HG02840 (cell line): ENCODE measurements around the gene SMIM8.

Experiments used
- ATAC-seq: cut with Tn5 transposase; IDR thresholded peaks from one replicate; pipeline ENCODE4 v1.9.1; 2021; ENCODE audit warnings: mild to moderate bottlenecking, moderate library complexity, moderate number of reproducible peaks; ENCODE audit not compliant: unreplicated experiment, low FRiP score

Gene SMIM8

DNA sequence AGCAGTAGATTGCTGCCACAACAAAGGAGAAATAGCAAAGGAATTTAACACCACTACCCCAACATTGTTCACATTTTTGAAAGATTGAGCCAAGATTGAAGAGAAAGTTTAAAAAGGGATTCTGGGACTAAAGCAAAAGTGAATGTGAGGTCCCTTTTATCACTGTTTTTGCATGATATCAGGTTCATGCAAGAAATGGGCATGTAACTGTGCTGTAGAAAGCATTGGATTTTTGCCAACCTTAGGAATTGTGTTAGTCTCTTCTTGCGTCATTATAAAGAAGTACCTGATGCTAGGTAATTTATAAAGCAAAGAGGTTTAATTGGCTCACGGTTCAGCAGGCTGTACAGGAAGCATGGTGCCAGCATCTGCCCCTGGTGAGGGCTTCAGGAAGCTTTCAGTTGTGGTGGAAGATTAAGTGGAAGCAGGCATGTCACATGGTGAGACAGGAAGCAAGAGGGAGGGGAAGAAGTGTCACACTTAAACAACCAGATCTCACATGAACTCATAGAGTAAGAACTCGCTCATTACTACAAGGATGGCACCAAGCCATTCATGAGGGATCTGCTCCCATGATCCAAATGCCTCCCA is 11.3 kb downstream of the SMIM8 start:
- no peak for ATAC-seq

GRCh38 chr6:87334683-87335082 is 12.3 kb downstream of the SMIM8 start:
- ATAC-seq: no peak

DNA sequence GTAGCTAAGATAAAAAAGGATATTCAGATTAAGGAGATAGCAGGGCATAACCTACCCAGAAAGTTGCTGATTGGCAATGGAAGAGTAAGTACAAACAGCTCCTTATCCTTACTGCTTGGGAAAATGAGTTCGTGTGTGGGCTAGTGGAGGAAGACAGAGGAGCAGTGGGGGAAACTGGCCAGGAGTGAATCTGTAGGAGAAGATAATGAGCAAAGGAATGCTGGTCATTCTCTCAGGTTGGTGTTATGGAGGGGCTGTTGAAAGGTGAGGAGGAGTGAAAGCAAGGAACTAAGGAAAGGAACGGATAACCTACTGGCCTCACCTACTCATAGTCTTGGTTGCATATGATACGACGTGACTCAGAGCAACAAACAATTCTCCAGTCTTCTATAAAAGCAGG is 14.0 kb downstream of the SMIM8 start:
- no peak for ATAC-seq

DNA sequence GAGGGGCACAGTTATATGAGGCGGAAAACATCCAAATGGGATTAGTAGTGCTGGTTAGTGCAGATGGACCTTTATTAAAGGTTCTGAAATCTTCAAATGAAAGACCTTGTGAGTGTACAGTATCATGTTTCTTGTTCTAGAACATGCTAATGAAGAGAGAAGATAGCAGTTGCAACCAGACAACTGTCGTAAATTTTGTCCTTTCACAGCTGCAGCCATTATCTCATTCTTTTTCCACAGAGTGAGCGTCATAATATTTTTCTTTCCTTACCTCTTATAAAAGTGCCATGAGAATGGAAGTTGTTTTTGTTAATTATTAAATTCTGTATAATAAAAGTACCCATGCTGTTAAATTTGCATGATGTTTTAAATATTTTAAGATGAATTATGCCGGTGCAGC is 17.8 kb downstream of the SMIM8 start:
- ATAC-seq: no peak

- no peak for ATAC-seq
Measured at GRCh38 chr6:87341158-87341557, 18.8 kb downstream of the SMIM8 start.

- peak; percentile 90 for ATAC-seq
Measured at GRCh38 chr6:87341899-87342298, 19.5 kb downstream of the SMIM8 start.

GRCh38 chr6:87342829-87343228 is 20.4 kb downstream of the SMIM8 start:
- no peak for ATAC-seq

DNA sequence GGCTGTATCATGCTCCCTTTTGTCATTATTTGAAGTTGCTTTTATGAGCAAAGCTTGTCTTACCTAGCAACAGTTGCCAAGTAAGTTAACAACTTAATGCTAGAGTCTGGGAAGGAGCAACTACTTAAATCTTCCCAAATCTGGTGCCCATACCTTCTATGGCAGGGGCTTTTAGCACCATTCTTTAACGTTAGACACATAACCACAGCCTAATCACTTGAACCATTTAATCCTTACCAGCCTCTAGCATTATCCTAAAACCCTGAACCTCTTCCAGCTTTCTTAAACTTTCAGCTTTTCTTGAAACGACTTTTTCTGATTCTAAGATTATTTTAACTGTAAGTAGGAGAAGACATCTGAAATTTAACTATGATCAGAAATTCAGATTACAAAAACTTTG is 22.3 kb downstream of the SMIM8 start, which contains the start of gene C6orf163:
TSS of gene C6orf163 (plus strand) at position 83 of the 400 bp plus-strand sequence. CDS start at position 370, 287 bp downstream.
- ATAC-seq: no peak

- no peak for ATAC-seq
Measured at GRCh38 chr6:87346700-87347099, 24.3 kb downstream of the SMIM8 start.

DNA sequence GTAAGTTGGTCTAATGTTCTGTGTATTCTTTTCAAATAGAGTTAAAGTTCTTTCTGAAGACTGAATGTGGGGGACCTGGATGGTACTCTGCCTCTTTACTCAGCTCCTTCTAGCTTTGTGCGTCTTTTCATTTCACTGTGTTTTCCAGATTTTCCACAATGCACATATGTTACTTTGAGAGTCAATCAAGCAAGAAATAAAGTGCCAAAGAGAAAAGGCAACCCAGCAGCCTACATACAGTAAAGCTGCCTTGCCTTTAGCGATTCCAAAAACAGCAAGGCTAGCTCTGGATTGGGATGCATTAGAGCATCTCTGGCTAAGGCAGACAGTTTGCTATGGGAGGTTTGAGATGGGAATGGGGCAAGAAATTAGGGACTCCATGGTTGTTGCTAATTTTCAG is 27.5 kb downstream of the SMIM8 start:
- no peak for ATAC-seq

GRCh38 chr6:87350516-87350915 is 28.1 kb downstream of the SMIM8 start:
- ATAC-seq: no peak

DNA sequence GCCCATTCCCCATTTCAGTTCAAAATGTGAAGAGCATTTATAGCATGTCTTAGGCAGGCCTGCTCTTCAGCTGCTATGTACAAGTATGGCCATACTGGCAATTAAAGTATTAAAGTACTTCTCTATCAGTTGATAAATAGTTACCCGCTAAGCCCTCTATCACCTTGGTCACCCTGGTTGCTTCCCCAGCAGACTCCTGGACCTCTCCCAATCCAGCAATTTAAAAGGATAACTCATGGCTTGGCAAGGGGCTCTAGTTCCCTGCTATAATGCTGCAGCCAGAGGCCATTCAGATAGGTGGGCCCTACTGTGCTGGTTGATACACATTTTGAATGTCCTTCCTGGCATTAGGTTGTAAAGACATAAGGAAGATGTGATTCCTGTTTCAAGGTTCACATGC is 29.2 kb downstream of the SMIM8 start:
- ATAC-seq: no peak

GRCh38 chr6:87356181-87356580 is 33.8 kb downstream of the SMIM8 start:
- ATAC-seq: no peak

DNA sequence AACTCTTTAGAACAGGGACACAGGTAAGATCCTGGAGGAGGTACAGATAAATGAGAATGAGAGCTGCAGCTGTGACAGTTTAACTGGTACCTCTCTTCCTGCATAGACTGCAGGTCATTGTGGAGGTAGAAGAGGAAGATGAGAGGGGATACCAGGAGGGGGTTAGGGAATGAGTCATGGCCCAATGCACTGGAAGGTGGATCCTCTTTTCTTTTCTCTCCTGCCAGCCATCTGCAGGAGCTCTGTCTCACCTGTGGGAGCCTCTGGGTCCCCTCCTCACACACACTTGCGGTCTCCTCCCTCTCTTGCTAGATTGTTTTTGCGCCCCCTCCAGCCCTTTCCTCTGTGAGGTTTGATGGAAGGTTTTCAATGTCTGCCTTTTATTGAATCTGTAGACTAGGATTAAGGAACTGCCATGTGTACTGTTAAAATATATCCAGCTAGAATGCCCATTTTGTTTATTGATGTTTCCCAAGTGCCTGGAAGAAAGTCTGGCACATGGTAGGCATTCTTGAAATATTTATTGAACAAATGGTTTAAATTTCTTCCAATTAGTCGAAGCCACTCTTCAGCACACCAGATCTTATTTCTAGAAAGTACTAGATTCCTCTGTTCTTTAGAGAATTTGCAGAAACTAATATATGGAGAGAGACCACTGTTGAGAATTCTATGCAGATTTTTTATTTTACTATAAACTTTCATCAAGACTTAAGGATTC is 35.2 kb downstream of the SMIM8 start:
- no peak for ATAC-seq

GRCh38 chr6:87364602-87365252 is 42.3 kb downstream of the SMIM8 start:
- no peak for ATAC-seq

GRCh38 chr6:87366072-87366827 is 43.9 kb downstream of the SMIM8 start:
- no peak for ATAC-seq

- no peak for ATAC-seq
Measured at GRCh38 chr6:87366899-87367298, 44.5 kb downstream of the SMIM8 start.

DNA sequence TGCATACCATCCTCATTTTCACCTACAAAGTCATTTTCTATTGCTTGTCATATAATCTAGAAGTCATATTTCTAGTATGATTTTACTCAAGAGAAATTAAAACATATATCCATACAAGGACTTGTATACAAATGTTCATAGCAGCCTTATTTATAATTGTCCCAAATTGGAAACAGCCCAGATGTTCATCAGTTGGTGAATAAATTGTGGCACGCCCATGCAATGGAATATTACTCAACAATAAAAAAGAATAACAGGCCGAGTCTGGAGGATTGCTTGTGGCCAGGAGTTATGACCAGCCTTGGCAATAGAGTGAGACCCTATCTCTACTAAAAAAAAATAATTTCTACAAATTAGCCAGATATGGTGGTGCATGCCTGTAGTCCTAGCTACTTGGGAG is 51.0 kb downstream of the SMIM8 start:
- ATAC-seq: no peak

DNA sequence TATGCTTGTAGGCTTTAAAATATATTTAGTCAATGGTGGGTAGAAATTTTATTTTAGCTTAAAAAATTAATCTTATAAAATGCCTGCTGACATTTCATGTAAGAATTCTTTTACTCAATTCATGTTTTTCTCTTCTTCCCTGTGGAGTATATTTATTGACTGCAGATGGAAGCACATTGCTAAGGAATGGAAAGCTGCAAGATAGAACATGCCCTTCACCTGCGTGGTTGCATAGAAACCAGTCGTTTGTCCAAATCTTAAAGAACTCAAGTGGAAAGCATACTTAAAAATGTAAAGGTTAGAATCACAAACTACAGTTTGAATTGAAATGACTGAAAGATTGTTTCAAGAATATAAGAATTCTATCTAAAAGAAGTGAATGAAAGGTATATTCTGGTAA is 52.9 kb downstream of the SMIM8 start:
- ATAC-seq: no peak

- ATAC-seq: no peak
Measured at GRCh38 chr6:87376643-87377042, 54.3 kb downstream of the SMIM8 start.

DNA sequence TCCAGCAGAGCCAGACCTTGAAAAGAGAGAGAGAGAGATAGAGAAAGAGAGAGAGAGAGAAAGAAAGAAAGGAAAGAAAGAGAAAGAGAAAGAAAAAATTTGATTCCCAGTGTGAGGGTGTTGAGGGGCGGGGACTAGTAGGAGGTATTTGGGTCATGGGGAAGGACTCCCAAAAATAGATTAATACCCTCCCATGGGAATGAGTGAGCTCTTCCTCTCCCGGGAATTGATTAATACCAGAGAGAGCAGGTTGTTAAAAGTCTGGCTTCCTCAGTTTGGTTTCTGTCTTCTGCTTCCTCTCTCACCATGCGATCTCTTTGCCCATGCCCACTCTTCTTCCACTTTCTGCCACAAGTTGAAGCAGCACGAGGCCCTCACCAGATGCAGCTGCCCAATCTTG is 56.6 kb downstream of the SMIM8 start:
- ATAC-seq: no peak
